SU-DHL-6 (cell line): ENCODE measurements around the gene TAS2R50.

ENCODE experiments used
- H2AFZ ChIP-seq: fragments of 200-600 bp; sonication (generic); 2 replicates; pipeline ENCODE4 v1.6.1; 2014; ENCODE audit warnings: low read depth, mild to moderate bottlenecking, moderate library complexity, mixed read lengths, antibody characterized with exemption, low read length; ENCODE audit not compliant: severe bottlenecking
- H3F3A ChIP-seq: fragments of 200-600 bp; shearing (Covaris generic); 2 replicates; pipeline ENCODE4 v1.6.0; 2016; ENCODE audit warnings: antibody characterized with exemption, mild to moderate bottlenecking; ENCODE audit not compliant: insufficient read depth
- H3K27ac ChIP-seq: fragments of 200-600 bp; sonication (generic); 2 replicates; pipeline ENCODE4 v1.5.1; 2016; ENCODE audit warnings: low read depth, mild to moderate bottlenecking, low read length, moderate library complexity, mixed read lengths
- H3K27me3 ChIP-seq: fragments of 200-600 bp; sonication (generic), shearing (Covaris generic); 2 replicates; pipeline ENCODE4 v1.6.0; 2014; ENCODE audit warnings: mild to moderate bottlenecking, low read length
- H3K36me3 ChIP-seq: fragments of 200-600 bp; sonication (generic); 2 replicates; pipeline ENCODE4 v1.6.1; 2014; ENCODE audit warnings: mild to moderate bottlenecking, low read length, mixed read lengths
- H3K4me2 ChIP-seq: fragments of 300-600, 200-600 bp; shearing (Covaris generic), sonication (generic); 2 replicates; pipeline ENCODE4 v1.6.0; 2014; ENCODE audit warnings: low read length, low read depth, mild to moderate bottlenecking; ENCODE audit not compliant: poor library complexity, severe bottlenecking
- H3K4me3 ChIP-seq: fragments of 200-600 bp; sonication (generic); 2 replicates; pipeline ENCODE4 v1.5.1; 2014; ENCODE audit warnings: antibody characterized with exemption, low read length, mild to moderate bottlenecking, mixed read lengths; ENCODE audit not compliant: insufficient read depth, poor library complexity, severe bottlenecking
- H3K79me2 ChIP-seq: fragments of 200-600 bp; sonication (generic); 2 replicates; pipeline ENCODE4 v1.6.1; 2014; ENCODE audit warnings: mild to moderate bottlenecking, low read length, moderate library complexity; ENCODE audit not compliant: insufficient read depth
- H3K9ac ChIP-seq: fragments of 200-600 bp; sonication (generic); 2 replicates; pipeline ENCODE4 v1.7.0; 2014; ENCODE audit warnings: mild to moderate bottlenecking, low read length
- H3K9me2 ChIP-seq: fragments of 200-600 bp; sonication (generic); replicated peaks from 2 replicates; pipeline ENCODE4 v1.6.1; 2014; ENCODE audit warnings: low read length; ENCODE audit not compliant: insufficient read depth
- H3K9me3 ChIP-seq: fragments of 200-600 bp; sonication (generic); 2 replicates; pipeline ENCODE4 v1.6.1; 2014; ENCODE audit warnings: low read length, mixed read lengths; ENCODE audit not compliant: insufficient read depth
- H4K20me1 ChIP-seq: fragments of 200-600 bp; sonication (generic); 2 replicates; pipeline ENCODE4 v1.6.1; 2014; ENCODE audit warnings: low read depth, mild to moderate bottlenecking, antibody characterized with exemption, low read length, moderate library complexity, mixed read lengths
- CTCF ChIP-seq: fragments of 200-600 bp; sonication (generic); IDR thresholded peaks from one replicate; pipeline ENCODE4 v1.5.1; 2017; ENCODE audit warnings: antibody characterized with exemption, mild to moderate bottlenecking, low read length, moderate library complexity; ENCODE audit not compliant: insufficient read depth, poor library complexity, severe bottlenecking
- EZH2phosphoT487 ChIP-seq: fragments of 200-600 bp; sonication (generic), shearing (Covaris generic); conservative IDR thresholded peaks from 2 replicates; pipeline ENCODE4 v1.6.1; 2018; ENCODE audit warnings: mild to moderate bottlenecking, antibody characterized with exemption, low read length, moderate library complexity, mixed read lengths

Gene TAS2R50

GRCh38 chr12:11015775-11016430 is 29.2 kb upstream of the TAS2R50 start:
- H3K9ac ChIP-seq: no peak overlapping the region
- no peaks in the 10 kb centered on the region for H3K27me3 ChIP-seq
- H3K4me3 ChIP-seq: no peak overlapping the region
- TF ChIP-seq CTCF: no peak
- TF ChIP-seq EZH2phosphoT487: no peak
- H3K27ac ChIP-seq: no peak overlapping the region
- no peaks in the 10 kb centered on the region for H3K79me2 ChIP-seq
- H3K9me2 ChIP-seq: no peaks in the 10 kb centered on the region
- no peak overlapping the region for H2AFZ ChIP-seq
- H3K36me3 ChIP-seq: no peaks in the 10 kb centered on the region
- no peak overlapping the region for H3K4me2 ChIP-seq
- no peaks in the 10 kb centered on the region for H3K9me3 ChIP-seq
- H4K20me1 ChIP-seq: no peaks in the 10 kb centered on the region
- no peaks in the 10 kb centered on the region for H3F3A ChIP-seq

GRCh38 chr12:11014234-11014633 is 27.5 kb upstream of the TAS2R50 start:
- no peaks in the 10 kb centered on the region for H3F3A ChIP-seq
- TF ChIP-seq EZH2phosphoT487: no peak
- TF ChIP-seq CTCF: no peak
- no peaks in the 10 kb centered on the region for H3K79me2 ChIP-seq
- H3K27ac ChIP-seq: no peak overlapping the region
- H4K20me1 ChIP-seq: no peaks in the 10 kb centered on the region
- no peak overlapping the region for H3K4me2 ChIP-seq
- no peaks in the 10 kb centered on the region for H3K9me2 ChIP-seq
- H3K4me3 ChIP-seq: no peak overlapping the region
- H3K27me3 ChIP-seq: no peaks in the 10 kb centered on the region
- no peak overlapping the region for H3K9ac ChIP-seq
- H3K9me3 ChIP-seq: no peaks in the 10 kb centered on the region
- H2AFZ ChIP-seq: no peak overlapping the region
- no peaks in the 10 kb centered on the region for H3K36me3 ChIP-seq

- no peaks in the 10 kb centered on the region for H3K9me2 ChIP-seq
- no peaks in the 10 kb centered on the region for H4K20me1 ChIP-seq
- no peak overlapping the region for H2AFZ ChIP-seq
- no peak overlapping the region for H3K4me2 ChIP-seq
- no peaks in the 10 kb centered on the region for H3K36me3 ChIP-seq
- no peaks in the 10 kb centered on the region for H3F3A ChIP-seq
- no peaks in the 10 kb centered on the region for H3K9me3 ChIP-seq
- H3K27me3 ChIP-seq: no peaks in the 10 kb centered on the region
- no peaks in the 10 kb centered on the region for H3K79me2 ChIP-seq
- TF ChIP-seq EZH2phosphoT487 (no peak), CTCF (no peak)
- H3K9ac ChIP-seq: no peak overlapping the region
- H3K4me3 ChIP-seq: no peak overlapping the region
- H3K27ac ChIP-seq: no peak overlapping the region
These were observed 20.9 kb upstream of the TAS2R50 start for GRCh38 chr12:11007608-11008007.
